ENCODE results near the gene PPP2R3C.

GRCh38 chr14:35134329-35135123, 12.7 kb upstream of the PPP2R3C start:
- TF ChIP-seq RAD21 (conservative IDR thresholded peaks at IDR 0.05): no peak
- TF ChIP-seq CTCF (IDR thresholded peaks at IDR 0.05; ENCODE audit: poor library complexity, severe bottlenecking): no peak
- no peak for TF ChIP-seq EP300 (conservative IDR thresholded peaks at IDR 0.05; ENCODE audit: poor library complexity, severe bottlenecking)
- no peak for TF ChIP-seq MXI1 (conservative IDR thresholded peaks at IDR 0.05; ENCODE audit: poor library complexity, severe bottlenecking)
- TF ChIP-seq POLR2AphosphoS5 (IDR thresholded peaks at IDR 0.05): no peak
- no peak for TF ChIP-seq SMC3 (conservative IDR thresholded peaks at IDR 0.05; ENCODE audit: poor library complexity)
- no peak for TF ChIP-seq EZH2 (IDR thresholded peaks at IDR 0.05; ENCODE audit: borderline replicate concordance, insufficient read depth, low read length, poor library complexity, severe bottlenecking)
